ENCODE measurements around the gene DNAH3. TPM values are rescaled to one million over a fixed set of nuclear protein-coding genes. Genes with fewer than 3 reads are reported as not detected.

Gene DNAH3
- total and polyA plus RNA-seq, 2 of the 13 experiments (the other 11 are each of a cell fraction or from before 2014, with no cell fraction given), result 0.07 to 0.08 TPM

DNA sequence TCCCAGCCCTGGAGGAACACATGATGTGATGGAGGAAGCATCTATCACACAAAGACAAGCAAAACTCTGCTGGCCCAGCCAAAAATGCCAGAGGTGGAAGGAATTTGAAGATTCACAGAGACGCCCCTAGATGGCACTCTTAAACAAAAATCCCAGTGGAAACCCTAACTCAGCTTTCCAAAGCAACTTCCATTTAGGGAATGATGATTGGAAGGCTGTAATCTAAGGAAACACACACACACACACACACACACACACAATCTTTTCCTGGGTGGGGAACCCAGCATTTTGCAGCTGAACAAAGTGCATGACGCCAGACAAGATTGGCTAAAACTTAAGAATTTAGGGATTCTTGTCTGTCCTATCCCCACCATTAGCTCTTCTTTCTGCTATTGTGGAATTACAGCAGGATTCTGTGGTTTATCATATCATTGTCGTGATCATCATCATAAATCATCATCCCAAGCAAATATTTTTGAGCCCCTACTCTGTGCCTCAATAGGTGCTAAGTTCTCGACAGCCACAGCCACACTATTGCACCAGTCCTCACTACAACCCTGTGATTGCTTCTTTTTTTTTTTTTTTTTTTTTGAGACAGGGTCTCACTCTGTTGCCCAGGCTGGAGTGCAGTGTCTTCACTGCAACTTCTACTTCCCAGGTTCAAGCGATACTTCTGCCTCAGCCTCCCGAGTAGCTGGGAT lies 6.3 kb upstream of the DNAH3 start (continued):
- TF ChIP-seq ZNF160 (CRISPR knock-in tag; IDR thresholded peaks at IDR 0.05) (no peak), MEIS2 (CRISPR knock-in tag; IDR thresholded peaks at IDR 0.05) (no peak), ZNF180 (CRISPR knock-in tag; IDR thresholded peaks at IDR 0.05; ENCODE audit: borderline replicate concordance, low read depth) (no peak), KLF16 (CRISPR knock-in tag; IDR thresholded peaks at IDR 0.05) (0 out of 4 replicates have a peak, but pooled peaks of 1 of the 2 experiments have one; percentile 22), ZBTB3 (CRISPR knock-in tag; IDR thresholded peaks at IDR 0.05; ENCODE audit: borderline replicate concordance, low read depth) (peak; percentile 55; the same call in 1 of the 2 replicates), FOXC1 (CRISPR knock-in tag; IDR thresholded peaks at IDR 0.05; ENCODE audit: borderline replicate concordance) (no peak), ZNF260 (CRISPR knock-in tag; IDR thresholded peaks at IDR 0.05; ENCODE audit: borderline replicate concordance, low read depth) (no peak), GATAD1 (CRISPR knock-in tag; IDR thresholded peaks at IDR 0.05) (peak; percentile 42; the same call in 1 of the 2 replicates), ONECUT2 (CRISPR knock-in tag; IDR thresholded peaks at IDR 0.05) (no peak), TRIM24 (CRISPR knock-in tag; IDR thresholded peaks at IDR 0.05) (no peak), SYNCRIP (IDR thresholded peaks at IDR 0.05; ENCODE audit: insufficient read depth, low read depth, low read length) (no peak), HNF4A (CRISPR knock-in tag; IDR thresholded peaks at IDR 0.05) (no peak), EED (CRISPR knock-in tag; IDR thresholded peaks at IDR 0.05) (no peak), ZNF761 (CRISPR knock-in tag; conservative IDR thresholded peaks at IDR 0.05) (no peak)
- TF ChIP-seq, protein P1, sequence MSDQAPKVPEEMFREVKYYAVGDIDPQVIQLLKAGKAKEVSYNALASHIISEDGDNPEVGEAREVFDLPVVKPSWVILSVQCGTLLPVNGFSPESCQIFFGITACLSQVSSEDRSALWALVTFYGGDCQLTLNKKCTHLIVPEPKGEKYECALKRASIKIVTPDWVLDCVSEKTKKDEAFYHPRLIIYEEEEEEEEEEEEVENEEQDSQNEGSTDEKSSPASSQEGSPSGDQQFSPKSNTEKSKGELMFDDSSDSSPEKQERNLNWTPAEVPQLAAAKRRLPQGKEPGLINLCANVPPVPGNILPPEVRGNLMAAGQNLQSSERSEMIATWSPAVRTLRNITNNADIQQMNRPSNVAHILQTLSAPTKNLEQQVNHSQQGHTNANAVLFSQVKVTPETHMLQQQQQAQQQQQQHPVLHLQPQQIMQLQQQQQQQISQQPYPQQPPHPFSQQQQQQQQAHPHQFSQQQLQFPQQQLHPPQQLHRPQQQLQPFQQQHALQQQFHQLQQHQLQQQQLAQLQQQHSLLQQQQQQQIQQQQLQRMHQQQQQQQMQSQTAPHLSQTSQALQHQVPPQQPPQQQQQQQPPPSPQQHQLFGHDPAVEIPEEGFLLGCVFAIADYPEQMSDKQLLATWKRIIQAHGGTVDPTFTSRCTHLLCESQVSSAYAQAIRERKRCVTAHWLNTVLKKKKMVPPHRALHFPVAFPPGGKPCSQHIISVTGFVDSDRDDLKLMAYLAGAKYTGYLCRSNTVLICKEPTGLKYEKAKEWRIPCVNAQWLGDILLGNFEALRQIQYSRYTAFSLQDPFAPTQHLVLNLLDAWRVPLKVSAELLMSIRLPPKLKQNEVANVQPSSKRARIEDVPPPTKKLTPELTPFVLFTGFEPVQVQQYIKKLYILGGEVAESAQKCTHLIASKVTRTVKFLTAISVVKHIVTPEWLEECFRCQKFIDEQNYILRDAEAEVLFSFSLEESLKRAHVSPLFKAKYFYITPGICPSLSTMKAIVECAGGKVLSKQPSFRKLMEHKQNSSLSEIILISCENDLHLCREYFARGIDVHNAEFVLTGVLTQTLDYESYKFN (CRISPR knock-in tag; conservative IDR thresholded peaks at IDR 0.05), result 0 out of 2 replicates have a peak, but pooled peaks have one; percentile 15
- TF ChIP-seq, protein P2, sequence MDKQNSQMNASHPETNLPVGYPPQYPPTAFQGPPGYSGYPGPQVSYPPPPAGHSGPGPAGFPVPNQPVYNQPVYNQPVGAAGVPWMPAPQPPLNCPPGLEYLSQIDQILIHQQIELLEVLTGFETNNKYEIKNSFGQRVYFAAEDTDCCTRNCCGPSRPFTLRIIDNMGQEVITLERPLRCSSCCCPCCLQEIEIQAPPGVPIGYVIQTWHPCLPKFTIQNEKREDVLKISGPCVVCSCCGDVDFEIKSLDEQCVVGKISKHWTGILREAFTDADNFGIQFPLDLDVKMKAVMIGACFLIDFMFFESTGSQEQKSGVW (CRISPR knock-in tag; IDR thresholded peaks at IDR 0.05; ENCODE audit: borderline replicate concordance), result no peak
- TF ChIP-seq, protein P3, sequence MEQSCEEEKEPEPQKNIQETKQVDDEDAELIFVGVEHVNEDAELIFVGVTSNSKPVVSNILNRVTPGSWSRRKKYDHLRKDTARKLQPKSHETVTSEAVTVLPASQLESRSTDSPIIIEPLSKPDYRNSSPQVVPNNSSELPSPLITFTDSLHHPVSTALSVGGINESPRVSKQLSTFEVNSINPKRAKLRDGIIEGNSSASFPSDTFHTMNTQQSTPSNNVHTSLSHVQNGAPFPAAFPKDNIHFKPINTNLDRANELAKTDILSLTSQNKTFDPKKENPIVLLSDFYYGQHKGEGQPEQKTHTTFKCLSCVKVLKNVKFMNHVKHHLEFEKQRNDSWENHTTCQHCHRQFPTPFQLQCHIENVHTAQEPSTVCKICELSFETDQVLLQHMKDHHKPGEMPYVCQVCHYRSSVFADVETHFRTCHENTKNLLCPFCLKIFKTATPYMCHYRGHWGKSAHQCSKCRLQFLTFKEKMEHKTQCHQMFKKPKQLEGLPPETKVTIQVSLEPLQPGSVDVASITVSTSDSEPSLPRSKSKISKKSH (CRISPR knock-in tag; IDR thresholded peaks at IDR 0.05; ENCODE audit: borderline replicate concordance), result no peak
- TF ChIP-seq, protein P4, sequence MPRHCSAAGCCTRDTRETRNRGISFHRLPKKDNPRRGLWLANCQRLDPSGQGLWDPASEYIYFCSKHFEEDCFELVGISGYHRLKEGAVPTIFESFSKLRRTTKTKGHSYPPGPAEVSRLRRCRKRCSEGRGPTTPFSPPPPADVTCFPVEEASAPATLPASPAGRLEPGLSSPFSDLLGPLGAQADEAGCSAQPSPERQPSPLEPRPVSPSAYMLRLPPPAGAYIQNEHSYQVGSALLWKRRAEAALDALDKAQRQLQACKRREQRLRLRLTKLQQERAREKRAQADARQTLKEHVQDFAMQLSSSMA (CRISPR knock-in tag; IDR thresholded peaks at IDR 0.05), result no peak
- TF ChIP-seq, protein P5, sequence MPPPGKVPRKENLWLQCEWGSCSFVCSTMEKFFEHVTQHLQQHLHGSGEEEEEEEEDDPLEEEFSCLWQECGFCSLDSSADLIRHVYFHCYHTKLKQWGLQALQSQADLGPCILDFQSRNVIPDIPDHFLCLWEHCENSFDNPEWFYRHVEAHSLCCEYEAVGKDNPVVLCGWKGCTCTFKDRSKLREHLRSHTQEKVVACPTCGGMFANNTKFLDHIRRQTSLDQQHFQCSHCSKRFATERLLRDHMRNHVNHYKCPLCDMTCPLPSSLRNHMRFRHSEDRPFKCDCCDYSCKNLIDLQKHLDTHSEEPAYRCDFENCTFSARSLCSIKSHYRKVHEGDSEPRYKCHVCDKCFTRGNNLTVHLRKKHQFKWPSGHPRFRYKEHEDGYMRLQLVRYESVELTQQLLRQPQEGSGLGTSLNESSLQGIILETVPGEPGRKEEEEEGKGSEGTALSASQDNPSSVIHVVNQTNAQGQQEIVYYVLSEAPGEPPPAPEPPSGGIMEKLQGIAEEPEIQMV (CRISPR knock-in tag; IDR thresholded peaks at IDR 0.05; ENCODE audit: low read depth), result no peak
- TF ChIP-seq, protein P6, sequence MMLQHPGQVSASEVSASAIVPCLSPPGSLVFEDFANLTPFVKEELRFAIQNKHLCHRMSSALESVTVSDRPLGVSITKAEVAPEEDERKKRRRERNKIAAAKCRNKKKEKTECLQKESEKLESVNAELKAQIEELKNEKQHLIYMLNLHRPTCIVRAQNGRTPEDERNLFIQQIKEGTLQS (CRISPR knock-in tag; IDR thresholded peaks at IDR 0.05), result no peak

Measured in HepG2 (cell line).